HL-60 (cell line): Measurements from ENCODE around the gene EME2.

Experiments
- CTCF ChIP-seq: IDR thresholded peaks from one replicate; pipeline ENCODE4 v1.5.1; 2011; ENCODE audit warnings: low read length, control low read depth, inconsistent platforms; ENCODE audit not compliant: insufficient read depth
- GABPA ChIP-seq: IDR thresholded peaks from 2 replicates; pipeline ENCODE4 v1.6.1; 2012; ENCODE audit warnings: low read depth
- POLR2AphosphoS5 ChIP-seq: IDR thresholded peaks from 2 replicates; pipeline ENCODE4 v1.6.1; 2012; ENCODE audit warnings: low read depth
- SPI1 ChIP-seq: IDR thresholded peaks from 2 replicates; pipeline ENCODE4 v1.6.1; 2012; ENCODE audit warnings: low read depth, mild to moderate bottlenecking, borderline replicate concordance

GRCh38 chr16:1729026-1729425 lies 43.6 kb upstream of the EME2 start:
- TF ChIP-seq CTCF (no peak), POLR2AphosphoS5 (no peak), GABPA (no peak), SPI1 (no peak)
